HG02759 (cell line): ENCODE results near the gene SF3B5.
"Not testable (repeated sequence)": the region's sequence is repeated elsewhere in the genome, so short reads cannot be mapped to it uniquely, and the experiment has no call there.

Source experiments
- ATAC-seq: cut with Tn5 transposase; IDR thresholded peaks from one replicate; pipeline ENCODE4 v1.9.1; 2021; ENCODE audit warnings: mild to moderate bottlenecking, moderate library complexity; ENCODE audit not compliant: unreplicated experiment

Gene SF3B5

GRCh38 chr6:144095134-144096002, at the start of gene SF3B5:
SF3B5 (minus strand) TSS chr6:144095573; CDS start chr6:144095497, 76 bp downstream.
- peak; percentile 96 for ATAC-seq

GRCh38 chr6:144144996-144145395, 49.6 kb upstream of the SF3B5 start:
- ATAC-seq = no peak

GRCh38 chr6:144143878-144144277, 48.5 kb upstream of the SF3B5 start:
- no peak for ATAC-seq

GRCh38 chr6:144143106-144143505, 47.7 kb upstream of the SF3B5 start:
- no peak for ATAC-seq

GRCh38 chr6:144141470-144141869, 46.1 kb upstream of the SF3B5 start:
- ATAC-seq = no peak

- peak; percentile 81 for ATAC-seq
These were observed 45.5 kb upstream of the SF3B5 start for GRCh38 chr6:144140867-144141266.

GRCh38 chr6:144139817-144140216, 44.4 kb upstream of the SF3B5 start:
- ATAC-seq = no peak

GRCh38 chr6:144138542-144138941, 43.2 kb upstream of the SF3B5 start:
- ATAC-seq = no peak

- ATAC-seq = no peak
These were observed 39.4 kb upstream of the SF3B5 start for GRCh38 chr6:144134737-144135136.

- ATAC-seq = no peak
These were observed 38.8 kb upstream of the SF3B5 start for GRCh38 chr6:144134176-144134575.

- ATAC-seq = no peak
These were observed 38.0 kb upstream of the SF3B5 start for GRCh38 chr6:144133225-144133821.

- ATAC-seq = not testable (repeated sequence)
These were observed 36.9 kb upstream of the SF3B5 start for GRCh38 chr6:144132167-144132690.

GRCh38 chr6:144131248-144131709, 35.9 kb upstream of the SF3B5 start:
- no peak for ATAC-seq

- no peak for ATAC-seq
These were observed 34.1 kb upstream of the SF3B5 start for GRCh38 chr6:144129469-144129868.

GRCh38 chr6:144127097-144127496, 31.7 kb upstream of the SF3B5 start:
- ATAC-seq = no peak

GRCh38 chr6:144123836-144124235, 28.5 kb upstream of the SF3B5 start:
- no peak for ATAC-seq

- no peak for ATAC-seq
These were observed 28.0 kb upstream of the SF3B5 start for GRCh38 chr6:144123421-144123820.

- no peak for ATAC-seq
These were observed 27.5 kb upstream of the SF3B5 start for GRCh38 chr6:144122861-144123260.

- no peak for ATAC-seq
These were observed 24.0 kb upstream of the SF3B5 start for GRCh38 chr6:144119376-144119775.

- no peak for ATAC-seq
These were observed 19.8 kb upstream of the SF3B5 start for GRCh38 chr6:144115219-144115618.

GRCh38 chr6:144113366-144113765, 18.0 kb upstream of the SF3B5 start:
- no peak for ATAC-seq

GRCh38 chr6:144110210-144110609, 14.8 kb upstream of the SF3B5 start:
- no peak for ATAC-seq
